K562 (cell line): ENCODE results near the gene LCN12. TPM values are rescaled to one million over a fixed set of nuclear protein-coding genes. Genes with fewer than 3 reads are reported as not detected.

Experiments used
- CHCHD3 ChIP-seq: fragments of 250-450 bp; sonication (Bioruptor Pico); IDR thresholded peaks from 2 replicates; pipeline ENCODE4 v2.1.2; 2022; ENCODE audit warnings: mild to moderate bottlenecking
- CSDE1 ChIP-seq, 2 experiments: fragments of 450-650 bp; IDR thresholded peaks; 2 replicates each; pipeline ENCODE4 v1.6.1; 2016; ENCODE audit warnings: mild to moderate bottlenecking in 1 of 2
- E2F3 ChIP-seq: fragments of 250-450 bp; sonication (Bioruptor Pico); IDR thresholded peaks from 2 replicates; pipeline ENCODE4 v1.4.0; 2020; ENCODE audit warnings: mild to moderate bottlenecking
- ELF1 ChIP-seq: fragments of 200-800 bp; sonication (Bioruptor generic); IDR thresholded peaks from 2 replicates; pipeline ENCODE4 v1.6.1; 2016; ENCODE audit warnings: missing genetic modification characterization, missing compliant biosample characterization
- GABPB2 ChIP-seq: fragments of 250-450 bp; sonication (Bioruptor Pico); conservative IDR thresholded peaks from 2 replicates; pipeline ENCODE4 v1.5.1; 2021; ENCODE audit warnings: mild to moderate bottlenecking
- HMBOX1 ChIP-seq: sonication (generic); IDR thresholded peaks from 2 replicates; pipeline ENCODE4 v1.6.1; 2016
- HNRNPUL1 ChIP-seq: fragments of 200-400 bp; formaldehyde crosslinking; IDR thresholded peaks from 2 replicates; pipeline ENCODE4 v1.6.1; 2017; ENCODE audit warnings: low read length
- KLF13 ChIP-seq: fragments of 450-650 bp; IDR thresholded peaks from 2 replicates; pipeline ENCODE4 v1.6.1; 2016; ENCODE audit warnings: missing genetic modification characterization, low read depth, mild to moderate bottlenecking, missing compliant biosample characterization, moderate library complexity, borderline replicate concordance
- MBD2 ChIP-seq: sonication (generic); IDR thresholded peaks from 2 replicates; pipeline ENCODE4 v1.6.1; 2016; ENCODE audit warnings: low read depth, borderline replicate concordance
- MCM3 ChIP-seq: fragments of 450-650 bp; IDR thresholded peaks from 2 replicates; pipeline ENCODE4 v1.6.1; 2016
- MEIS2 ChIP-seq: fragments of 450-650 bp; IDR thresholded peaks from 2 replicates; pipeline ENCODE4 v1.6.1; 2014; ENCODE audit warnings: mild to moderate bottlenecking; ENCODE audit not compliant: partially characterized antibody
- NFE2 ChIP-seq: IDR thresholded peaks from 2 replicates; pipeline ENCODE4 v1.6.1; 2014; ENCODE audit warnings: antibody characterized with exemption, low read depth
- NR2F6 ChIP-seq: fragments of 450-650 bp; formaldehyde crosslinking; IDR thresholded peaks from 2 replicates; pipeline ENCODE4 v1.4.0; 2020; ENCODE audit warnings: mild to moderate bottlenecking
- RFX7 ChIP-seq: fragments of 250-450 bp; sonication (Bioruptor Pico); IDR thresholded peaks from 2 replicates; pipeline ENCODE4 v1.5.1; 2021; ENCODE audit warnings: mild to moderate bottlenecking
- TAL1 ChIP-seq: fragments of 450-650 bp; IDR thresholded peaks from 2 replicates; pipeline ENCODE4 v1.6.1; 2016; ENCODE audit warnings: mild to moderate bottlenecking
- ZNF121 ChIP-seq: sonication (generic); formaldehyde crosslinking; conservative IDR thresholded peaks from 2 replicates; pipeline ENCODE4 v1.8.0; 2022; ENCODE audit warnings: missing genetic modification reagents
- ZNF212 ChIP-seq: fragments of 450-650 bp; formaldehyde crosslinking; IDR thresholded peaks from 2 replicates; pipeline ENCODE4 v1.4.0; 2020; ENCODE audit warnings: mild to moderate bottlenecking
- ZNF224 ChIP-seq: sonication (generic); formaldehyde crosslinking; IDR thresholded peaks from 2 replicates; pipeline ENCODE4 v1.8.0; 2022; ENCODE audit warnings: mild to moderate bottlenecking, missing genetic modification reagents
- ZNF407 ChIP-seq: fragments of 450-650 bp; IDR thresholded peaks from 2 replicates; pipeline ENCODE4 v1.6.1; 2016; ENCODE audit warnings: low read depth
- ZNF766 ChIP-seq: fragments of 200-800 bp; sonication (Bioruptor generic); conservative IDR thresholded peaks from 2 replicates; pipeline ENCODE4 v1.6.1; 2016; ENCODE audit warnings: missing genetic modification characterization, missing compliant biosample characterization
- ZNF780A ChIP-seq: fragments of 250-450 bp; sonication (Bioruptor Pico); IDR thresholded peaks from 2 replicates; pipeline ENCODE4 v1.5.0; 2021; ENCODE audit warnings: mild to moderate bottlenecking
- polyA plus RNA-seq, 8 experiments: library from polyadenylated mRNA; depleted of rRNA in 4 of 8; stranded (reverse) in 5 of 8; unstranded in 3 of 8; fragments of >200 nt; fragmentation: Nextera tagmentation in 2 of 8; fragmentation: Illumina TruSeq in 1 of 8; extraction: Ambion mirVana in 2 of 8; extraction: Trizol in 1 of 8; gene quantifications; 2 replicates each; pipeline versions ENCODE4 v1.2.1 to v1.2.3, GENCODE V29; 2011 to 2014; ENCODE audit warnings: inconsistent platforms in 1 of 8, missing spikeins in 1 of 8
- total RNA-seq, 7 experiments: library from RNA; depleted of rRNA in 6 of 7; stranded (reverse); fragments of >200 nt in 6 of 7; fragmentation: Illumina TruSeq in 2 of 7; extraction: Trizol in 2 of 7; gene quantifications; 2 replicates each; pipeline versions ENCODE4 v1.2.1 to v1.2.3, GENCODE V29; 2011 to 2021; ENCODE audit warnings: low replicate concordance in 1 of 7

LCN12 gene
- total and polyA plus RNA-seq, 9 of the 15 experiments (the other 6 are each of a cell fraction or from before 2014, with no cell fraction given): 0.05 TPM; not detected in 8

GRCh38 chr9:136944519-136945332 is 7.3 kb upstream of the LCN12 start, which contains the start of the genes C8G and FBXW5 (continued):
- TF ChIP-seq ZNF407 (no peak), RFX7 (CRISPR knock-in tag) (peak; percentile 64; the same call in 1 of the 2 replicates), ZNF212 (no peak), ZNF766 (CRISPR knock-in tag) (0 out of 2 replicates have a peak, but pooled peaks have one; percentile 40), E2F3 (CRISPR knock-in tag) (no peak), ZNF780A (no peak), ELF1 (tag) (peak; percentile 85), HMBOX1 (no peak), MEIS2 (peak; percentile 90), MBD2 (0 out of 2 replicates have a peak, but pooled peaks have one; percentile 33), KLF13 (tag) (peak; percentile 87), NR2F6 (CRISPR knock-in tag) (no peak), ZNF121 (CRISPR knock-in tag) (no peak), CSDE1 (IDR thresholded peaks at IDR 0.05) (no peak), NFE2 (no peak), TAL1 (0 out of 2 replicates have a peak, but pooled peaks have one; percentile 5), GABPB2 (CRISPR knock-in tag) (peak; percentile 70; the same call in 1 of the 2 replicates), ZNF224 (CRISPR knock-in tag) (no peak), HNRNPUL1 (no peak), CHCHD3 (CRISPR knock-in tag) (no peak), MCM3 (no peak)
